ENCODE results near the gene MMP8. TPM values are rescaled to one million over a fixed set of nuclear protein-coding genes. Genes with fewer than 3 reads are reported as not detected.
"Not testable (repeated sequence)": the region's sequence is repeated elsewhere in the genome, so short reads cannot be mapped to it uniquely, and the experiment has no call there.

Gene MMP8
- total RNA-seq, 1 donor from 2014 or later, result not detected

DNA sequence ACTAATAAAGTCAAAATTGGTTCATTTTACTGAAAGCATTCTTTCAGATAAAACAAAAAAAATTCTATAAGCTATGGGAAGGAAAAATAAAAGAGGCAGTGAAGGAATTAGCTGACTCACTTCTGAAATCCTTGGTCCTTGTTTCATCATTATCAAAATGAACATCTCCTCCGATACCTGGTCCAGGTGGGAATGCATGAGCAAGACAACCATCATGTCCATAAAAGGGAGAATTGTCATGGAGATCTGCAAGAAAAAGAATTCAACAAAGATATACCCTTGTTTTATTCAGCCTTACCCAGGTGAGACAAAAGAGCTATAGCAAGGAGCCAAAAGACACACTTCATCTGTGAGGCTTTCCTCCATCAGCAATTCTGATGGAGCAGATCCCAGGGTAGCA, 28.5 kb upstream of the MMP8 start:
- Mint-ChIP-seq H3K4me1 (ENCODE audit: unreplicated experiment) (no peaks in the 10 kb centered on the region), H3K27ac (no peak overlapping the region), H3K36me3 (no peaks in the 10 kb centered on the region), H3K4me3 (no peak overlapping the region), H3K9me3 (peaks cover 6% of the 10 kb centered on the region), H3K27me3 (no peaks in the 10 kb centered on the region)
- no peak for DNase-seq (ENCODE audit: extremely low spot score, unreplicated experiment)
- TF ChIP-seq, protein P1, sequence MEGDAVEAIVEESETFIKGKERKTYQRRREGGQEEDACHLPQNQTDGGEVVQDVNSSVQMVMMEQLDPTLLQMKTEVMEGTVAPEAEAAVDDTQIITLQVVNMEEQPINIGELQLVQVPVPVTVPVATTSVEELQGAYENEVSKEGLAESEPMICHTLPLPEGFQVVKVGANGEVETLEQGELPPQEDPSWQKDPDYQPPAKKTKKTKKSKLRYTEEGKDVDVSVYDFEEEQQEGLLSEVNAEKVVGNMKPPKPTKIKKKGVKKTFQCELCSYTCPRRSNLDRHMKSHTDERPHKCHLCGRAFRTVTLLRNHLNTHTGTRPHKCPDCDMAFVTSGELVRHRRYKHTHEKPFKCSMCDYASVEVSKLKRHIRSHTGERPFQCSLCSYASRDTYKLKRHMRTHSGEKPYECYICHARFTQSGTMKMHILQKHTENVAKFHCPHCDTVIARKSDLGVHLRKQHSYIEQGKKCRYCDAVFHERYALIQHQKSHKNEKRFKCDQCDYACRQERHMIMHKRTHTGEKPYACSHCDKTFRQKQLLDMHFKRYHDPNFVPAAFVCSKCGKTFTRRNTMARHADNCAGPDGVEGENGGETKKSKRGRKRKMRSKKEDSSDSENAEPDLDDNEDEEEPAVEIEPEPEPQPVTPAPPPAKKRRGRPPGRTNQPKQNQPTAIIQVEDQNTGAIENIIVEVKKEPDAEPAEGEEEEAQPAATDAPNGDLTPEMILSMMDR (conservative IDR thresholded peaks at IDR 0.05), result no peak

DNA sequence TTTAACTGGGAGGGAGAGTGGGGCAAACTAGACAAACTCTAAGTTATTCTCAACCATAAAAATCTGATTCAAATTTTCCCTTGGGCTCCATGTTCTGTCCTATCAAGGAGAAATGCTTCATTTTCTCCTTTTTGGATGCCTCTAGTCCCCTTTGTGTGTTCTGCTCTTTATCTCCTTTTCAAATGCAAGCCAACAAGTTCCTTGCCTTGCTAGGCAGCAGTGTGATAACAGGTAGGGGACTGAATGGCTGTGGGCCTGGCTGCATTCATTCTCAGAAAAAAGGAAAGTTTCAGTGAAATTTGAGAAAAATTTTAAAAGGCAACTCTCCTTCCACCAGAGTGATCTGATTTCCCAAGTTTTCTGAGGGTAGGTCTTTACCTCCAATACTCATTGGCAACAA, 26.9 kb upstream of the MMP8 start:
- TF ChIP-seq, protein P1 (conservative IDR thresholded peaks at IDR 0.05), result no peak
- no peaks in the 10 kb centered on the region for H3K27me3 Mint-ChIP-seq
- peaks cover 12% of the 10 kb centered on the region for H3K9me3 Mint-ChIP-seq
- H3K36me3 Mint-ChIP-seq, result peaks cover 4% of the 10 kb centered on the region
- no peaks in the 10 kb centered on the region for H3K4me1 Mint-ChIP-seq (ENCODE audit: unreplicated experiment)
- H3K27ac Mint-ChIP-seq, result no peak overlapping the region
- H3K4me3 Mint-ChIP-seq, result no peak overlapping the region
- DNase-seq (ENCODE audit: extremely low spot score, unreplicated experiment), result no peak

DNA sequence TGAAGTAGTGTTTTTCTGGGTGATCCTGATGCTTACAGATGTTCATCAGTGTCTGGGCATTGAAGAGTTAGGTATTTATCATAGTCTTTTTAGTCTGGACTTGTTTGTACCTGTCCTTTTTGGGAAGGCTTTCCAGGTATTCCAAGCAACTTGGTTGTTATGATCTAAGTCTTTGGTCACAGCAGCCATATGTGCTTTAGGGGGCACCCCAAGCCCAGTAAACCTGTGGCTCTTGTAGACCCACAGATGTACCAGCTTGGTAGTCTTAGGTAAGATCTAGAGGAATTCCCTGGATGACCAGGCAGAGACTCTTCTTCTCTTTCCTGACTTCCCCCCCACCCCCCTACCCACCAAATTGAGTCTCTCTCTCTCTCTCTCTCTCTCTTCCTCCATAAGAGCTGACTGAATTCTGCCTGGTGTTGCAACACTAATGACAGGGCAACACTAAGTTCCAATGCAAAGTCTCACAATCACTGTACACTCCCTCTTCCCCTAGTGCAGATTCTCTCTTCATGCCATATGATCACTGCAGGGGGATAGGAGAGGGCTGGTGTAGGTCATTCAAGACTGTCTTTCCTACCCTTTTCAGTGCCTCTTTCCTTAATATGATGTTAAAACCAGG, 24.5 kb upstream of the MMP8 start:
- Mint-ChIP-seq H3K4me3 (no peak overlapping the region), H3K27me3 (no peaks in the 10 kb centered on the region), H3K27ac (no peak overlapping the region), H3K4me1 (ENCODE audit: unreplicated experiment) (no peaks in the 10 kb centered on the region), H3K9me3 (peaks cover 12% of the 10 kb centered on the region), H3K36me3 (peaks cover 4% of the 10 kb centered on the region)
- DNase-seq (ENCODE audit: extremely low spot score, unreplicated experiment), result no peak
- TF ChIP-seq, protein P1 (conservative IDR thresholded peaks at IDR 0.05), result no peak

DNA sequence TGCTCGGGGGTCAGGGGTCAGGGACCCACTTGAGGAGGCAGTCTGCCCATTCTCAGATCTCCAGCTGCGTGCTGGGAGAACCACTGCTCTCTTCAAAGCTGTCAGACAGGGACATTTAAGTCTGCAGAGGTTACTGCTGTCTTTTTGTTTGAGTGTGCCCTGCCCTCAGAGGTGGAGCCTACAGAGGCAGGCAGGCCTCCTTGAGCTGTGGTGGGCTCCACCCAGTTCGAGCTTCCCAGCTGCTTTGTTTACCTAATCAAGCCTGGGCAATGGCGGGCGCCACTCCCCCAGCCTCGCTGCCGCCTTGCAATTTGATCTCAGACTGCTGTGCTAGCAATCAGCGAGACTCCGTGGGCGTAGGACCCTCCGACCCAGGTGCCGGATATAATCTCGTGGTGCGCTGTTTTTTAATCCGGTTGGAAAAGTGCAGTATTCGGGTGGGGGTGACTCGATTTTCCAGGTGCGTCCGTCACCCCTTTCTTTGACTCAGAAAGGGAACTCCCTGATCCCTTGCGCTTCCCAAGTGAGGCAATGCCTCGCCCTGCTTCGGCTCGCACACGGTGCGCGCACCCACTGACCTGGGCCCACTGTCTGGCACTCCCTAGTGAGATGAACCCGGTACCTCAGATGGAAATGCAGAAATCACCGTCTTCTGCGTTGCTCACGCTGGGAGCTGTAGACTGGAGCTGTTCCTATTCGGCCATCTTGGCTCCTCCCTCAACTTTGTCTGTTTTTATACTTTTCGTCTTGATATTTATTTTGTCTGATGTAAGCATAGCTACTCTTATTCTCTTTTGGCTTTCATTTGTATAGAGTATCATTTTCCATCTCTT, 22.2 kb upstream of the MMP8 start:
- H3K4me1 Mint-ChIP-seq (ENCODE audit: unreplicated experiment); DNase-seq (ENCODE audit: extremely low spot score, unreplicated experiment); H3K27me3 Mint-ChIP-seq; H3K36me3 Mint-ChIP-seq: not testable (repeated sequence)
- H3K4me3 Mint-ChIP-seq, result peak overlapping the region; percentile 91
- peak overlapping the region; percentile 92 for H3K27ac Mint-ChIP-seq
- H3K9me3 Mint-ChIP-seq, result peaks cover 12% of the 10 kb centered on the region

DNA sequence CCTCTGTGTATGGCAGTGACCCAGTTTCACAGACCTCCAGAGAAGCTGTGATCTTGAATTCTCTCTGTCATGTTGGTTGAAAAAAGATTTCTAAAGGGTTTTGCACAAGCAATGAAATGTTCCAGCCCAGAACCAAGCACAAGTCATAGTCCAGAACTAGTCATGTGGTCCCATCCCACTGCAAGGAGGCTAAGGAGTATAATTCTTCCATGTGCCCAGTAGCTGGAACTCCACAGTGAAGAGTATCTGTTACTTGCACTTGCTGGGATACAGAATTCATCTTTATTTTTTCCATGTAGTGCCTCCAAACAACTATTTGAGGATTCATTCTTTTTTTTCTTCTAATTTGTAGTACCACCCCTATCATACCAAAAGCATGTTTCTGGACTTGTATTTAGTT, 9.9 kb upstream of the MMP8 start:
- Mint-ChIP-seq H3K27ac (no peak overlapping the region), H3K27me3 (peaks cover 4% of the 10 kb centered on the region), H3K4me3 (no peak overlapping the region), H3K9me3 (no peaks in the 10 kb centered on the region), H3K36me3 (no peaks in the 10 kb centered on the region), H3K4me1 (ENCODE audit: unreplicated experiment) (no peaks in the 10 kb centered on the region)
- no peak for DNase-seq (ENCODE audit: extremely low spot score, unreplicated experiment)
- TF ChIP-seq, protein P1 (conservative IDR thresholded peaks at IDR 0.05), result no peak

DNA sequence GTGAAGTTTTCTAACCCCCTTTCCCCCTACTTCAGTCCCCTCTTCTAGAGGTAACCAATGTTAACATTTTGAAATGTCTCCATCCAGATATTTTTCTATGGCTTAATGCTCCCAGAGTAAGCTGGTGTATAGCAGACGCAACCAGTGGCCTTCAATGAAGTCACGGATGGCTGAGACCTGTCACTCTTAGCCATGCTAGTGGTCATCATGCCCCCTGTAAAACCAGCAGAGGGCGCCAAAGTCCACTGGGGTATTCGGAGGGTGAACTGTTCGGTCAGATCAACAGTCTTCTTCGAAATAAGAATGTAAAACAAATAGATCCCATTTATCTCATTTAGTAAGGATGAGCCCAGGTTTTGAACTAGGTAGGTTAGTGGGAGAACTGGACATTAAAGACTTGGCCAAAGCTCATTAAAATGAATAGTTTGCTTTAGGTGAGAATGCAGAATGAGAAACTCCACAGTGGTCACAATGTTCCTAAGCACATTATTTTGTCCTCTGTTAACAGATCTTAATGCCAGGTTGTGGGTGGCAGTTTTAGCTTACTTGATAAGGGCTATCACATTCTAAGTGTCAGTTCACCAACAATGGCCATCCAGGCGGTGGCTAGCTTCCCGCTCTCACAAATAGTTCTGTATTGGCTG, 8.6 kb upstream of the MMP8 start:
- no peaks in the 10 kb centered on the region for H3K4me1 Mint-ChIP-seq (ENCODE audit: unreplicated experiment)
- no peak for DNase-seq (ENCODE audit: extremely low spot score, unreplicated experiment)
- no peak overlapping the region for H3K27ac Mint-ChIP-seq
- peaks cover 4% of the 10 kb centered on the region for H3K27me3 Mint-ChIP-seq
- no peaks in the 10 kb centered on the region for H3K9me3 Mint-ChIP-seq
- TF ChIP-seq, protein P1 (conservative IDR thresholded peaks at IDR 0.05), result peak; percentile 73
- H3K36me3 Mint-ChIP-seq, result no peaks in the 10 kb centered on the region
- H3K4me3 Mint-ChIP-seq, result no peak overlapping the region

DNA sequence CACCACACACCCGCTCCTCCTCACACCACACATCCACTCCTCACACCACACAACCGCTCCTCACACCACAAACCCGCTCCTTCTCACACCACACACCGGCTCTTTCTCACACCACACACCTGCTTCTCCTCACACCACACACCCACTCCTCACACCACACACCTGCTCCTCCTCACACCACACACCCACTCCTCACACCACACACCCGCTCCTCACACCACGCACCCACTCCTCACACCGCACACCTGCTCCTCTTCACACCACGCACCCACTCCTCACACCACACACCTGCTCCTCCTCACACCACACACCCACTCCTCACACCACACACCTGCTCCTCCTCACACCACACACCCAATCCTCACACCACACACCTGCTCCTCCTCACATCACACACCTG, 6.2 kb upstream of the MMP8 start:
- not testable (repeated sequence) for H3K4me3 Mint-ChIP-seq; H3K9me3 Mint-ChIP-seq; H3K4me1 Mint-ChIP-seq (ENCODE audit: unreplicated experiment); H3K36me3 Mint-ChIP-seq; H3K27ac Mint-ChIP-seq; H3K27me3 Mint-ChIP-seq; DNase-seq (ENCODE audit: extremely low spot score, unreplicated experiment)

Data from type B pancreatic cell (in vitro differentiated cells).